OCI-LY3 (cell line): ENCODE measurements around the gene CHDH.

Source experiments
- H2AFZ ChIP-seq: fragments of 200-600, 300-600 bp; shearing (Covaris generic); 2 replicates; pipeline ENCODE4 v1.6.0; 2014; ENCODE audit warnings: antibody characterized with exemption, low read depth, low read length
- H3K27ac ChIP-seq: fragments of 200-600, 300-600 bp; sonication (generic); 2 replicates; pipeline ENCODE4 v1.5.1; 2014; ENCODE audit warnings: mild to moderate bottlenecking, low read length, moderate library complexity, mixed read lengths
- H3K27me3 ChIP-seq: fragments of 200-600, 300-600 bp; sonication (generic); 2 replicates; pipeline ENCODE4 v1.6.1; 2014; ENCODE audit warnings: low read depth, low read length, mixed read lengths
- H3K36me3 ChIP-seq: fragments of 200-600, 300-600 bp; sonication (generic); replicated peaks from 2 replicates; pipeline ENCODE3; 2014; ENCODE audit warnings: low read depth, low read length, mixed read lengths
- H3K4me1 ChIP-seq: fragments of 300-600, 200-600 bp; sonication (generic); 2 replicates; pipeline ENCODE4 v1.6.1; 2014; ENCODE audit warnings: low read length, mixed read lengths
- H3K4me2 ChIP-seq: fragments of 200-600, 300-600 bp; sonication (generic); 2 replicates; pipeline ENCODE4 v1.6.1; 2014; ENCODE audit warnings: low read length, mixed read lengths
- H3K4me3 ChIP-seq: fragments of 300-600, 200-600 bp; sonication (generic); 2 replicates; pipeline ENCODE4 v1.5.1; 2014; ENCODE audit warnings: antibody characterized with exemption, mild to moderate bottlenecking, low read length, moderate library complexity
- H3K79me2 ChIP-seq: fragments of 300-600, 200-600 bp; shearing (Covaris generic); 2 replicates; pipeline ENCODE4 v1.6.1; 2014; ENCODE audit warnings: mild to moderate bottlenecking, low read length, mixed read lengths
- H3K9ac ChIP-seq: fragments of 300-600, 200-600 bp; shearing (Covaris generic); 2 replicates; pipeline ENCODE4 v1.6.0; 2014; ENCODE audit warnings: mild to moderate bottlenecking, low read length, moderate library complexity
- H3K9me3 ChIP-seq: fragments of 200-600, 300-600 bp; shearing (Covaris generic); 2 replicates; pipeline ENCODE4 v1.6.1; 2014; ENCODE audit warnings: low read length, mixed read lengths; ENCODE audit not compliant: insufficient read depth
- H4K20me1 ChIP-seq: fragments of 200-600, 300-600 bp; sonication (generic); 2 replicates; pipeline ENCODE4 v1.6.1; 2016; ENCODE audit warnings: low read length, mixed read lengths; ENCODE audit not compliant: insufficient read depth
- CTCF ChIP-seq: fragments of 200-600, 300-600 bp; sonication (generic); IDR thresholded peaks from 2 replicates; pipeline ENCODE4 v1.5.1; 2014; ENCODE audit warnings: antibody characterized with exemption, low read length, low read depth
- EZH2phosphoT487 ChIP-seq: fragments of 200-600 bp; shearing (Covaris generic); IDR thresholded peaks from 2 replicates; pipeline ENCODE4 v1.6.1; 2018; ENCODE audit warnings: antibody characterized with exemption, mixed run types, low read depth

Gene CHDH

DNA sequence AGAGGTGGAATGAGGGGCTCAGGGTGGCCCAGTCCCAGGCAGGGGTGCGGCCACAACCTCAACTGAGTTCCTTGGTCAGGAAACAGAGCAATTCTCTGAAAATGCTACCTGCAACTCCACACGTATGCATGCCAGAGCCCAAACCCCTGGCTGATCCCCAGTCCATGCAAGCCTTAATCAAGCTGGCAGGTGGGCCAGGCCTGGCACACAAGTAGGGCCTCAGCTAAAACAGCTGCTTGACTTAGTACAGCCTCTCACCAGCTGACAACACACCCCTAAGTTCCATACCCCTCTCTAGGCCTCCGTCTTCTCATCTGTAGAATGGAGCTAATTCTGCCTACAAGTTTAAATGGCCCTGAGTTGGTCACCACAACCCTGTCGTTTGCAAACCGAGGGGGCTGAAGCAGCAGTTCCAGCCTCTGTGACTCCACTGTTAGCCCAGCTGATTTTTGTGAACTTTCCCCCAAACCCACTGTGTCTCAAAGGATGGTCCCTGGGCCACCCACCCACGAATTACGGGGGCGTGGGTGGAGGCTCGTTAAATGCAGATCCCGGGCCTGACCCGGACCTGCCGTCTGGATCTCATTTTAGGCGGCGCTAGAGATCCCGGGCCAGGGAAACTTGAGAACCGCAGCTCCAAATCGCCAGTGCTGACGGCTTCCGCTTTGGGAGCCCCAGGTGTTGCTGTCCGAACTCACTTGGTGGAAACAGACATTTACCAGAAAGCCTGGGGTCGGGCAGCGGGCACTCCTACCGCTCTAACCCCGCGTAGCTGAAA lies 927 bp downstream of the CHDH start:
- H3K4me1 ChIP-seq, result peaks cover 36% of the 10 kb centered on the region
- TF ChIP-seq EZH2phosphoT487 (no peak), CTCF (peak; percentile 47)
- H3K27ac ChIP-seq, result no peak overlapping the region
- H3K36me3 ChIP-seq, result no peaks in the 10 kb centered on the region
- no peaks in the 10 kb centered on the region for H3K79me2 ChIP-seq
- H4K20me1 ChIP-seq, result no peaks in the 10 kb centered on the region
- no peaks in the 10 kb centered on the region for H3K27me3 ChIP-seq
- peak overlapping the region; percentile 88 for H3K4me3 ChIP-seq
- H2AFZ ChIP-seq, result peak overlapping the region; percentile 83
- H3K9ac ChIP-seq, result peak overlapping the region; percentile 86
- no peaks in the 10 kb centered on the region for H3K9me3 ChIP-seq
- peak overlapping the region; percentile 87 for H3K4me2 ChIP-seq

GRCh38 chr3:53844262-53845102 lies 1.7 kb downstream of the CHDH start:
- peak overlapping the region; percentile 88; the same call in 1 of the 2 replicates for H3K4me3 ChIP-seq
- no peak overlapping the region for H2AFZ ChIP-seq
- H4K20me1 ChIP-seq, result no peaks in the 10 kb centered on the region
- H3K27me3 ChIP-seq, result no peaks in the 10 kb centered on the region
- peaks cover 36% of the 10 kb centered on the region for H3K4me1 ChIP-seq
- peak overlapping the region; percentile 87 for H3K4me2 ChIP-seq
- no peak for TF ChIP-seq CTCF
- H3K79me2 ChIP-seq, result no peaks in the 10 kb centered on the region
- H3K9me3 ChIP-seq, result no peaks in the 10 kb centered on the region
- H3K36me3 ChIP-seq, result no peaks in the 10 kb centered on the region
- H3K27ac ChIP-seq, result no peak overlapping the region
- no peak overlapping the region for H3K9ac ChIP-seq

- H3K4me2 ChIP-seq, result peak overlapping the region; percentile 87
- no peaks in the 10 kb centered on the region for H4K20me1 ChIP-seq
- no peak overlapping the region for H3K27ac ChIP-seq
- H3K27me3 ChIP-seq, result no peaks in the 10 kb centered on the region
- no peaks in the 10 kb centered on the region for H3K36me3 ChIP-seq
- no peak overlapping the region for H2AFZ ChIP-seq
- H3K4me1 ChIP-seq, result peaks cover 36% of the 10 kb centered on the region
- no peaks in the 10 kb centered on the region for H3K9me3 ChIP-seq
- no peaks in the 10 kb centered on the region for H3K79me2 ChIP-seq
- no peak for TF ChIP-seq CTCF
- TF ChIP-seq EZH2phosphoT487, result no peak
- no peak overlapping the region for H3K9ac ChIP-seq
- no peak overlapping the region for H3K4me3 ChIP-seq
Measured at GRCh38 chr3:53843195-53844177, 2.7 kb downstream of the CHDH start.
